Measurements from ENCODE around the gene HPRT1.

HPRT1 gene

GRCh38 chrX:134469486-134469885 is 9.5 kb downstream of the HPRT1 start:
- DNase-seq (ENCODE audit: low spot score) (no peak), ATAC-seq (ENCODE audit: low read depth) (peak; percentile 82)
- Histone ChIP-seq H3K9me3 (ENCODE audit: severe bottlenecking) (no peaks in the 10 kb centered on the region), H3K4me3 (ENCODE audit: severe bottlenecking) (no peak overlapping the region), H3K4me1 (ENCODE audit: insufficient read depth, poor library complexity, severe bottlenecking) (peaks cover 7% of the 10 kb centered on the region), H3K27ac (ENCODE audit: poor library complexity, severe bottlenecking) (peak overlapping the region; percentile 13), H3K27me3 (ENCODE audit: insufficient read depth, poor library complexity, severe bottlenecking) (no peaks in the 10 kb centered on the region), H3K36me3 (ENCODE audit: low read depth) (peaks cover 15% of the 10 kb centered on the region)
- no peak for TF ChIP-seq CTCF (IDR thresholded peaks at IDR 0.05; ENCODE audit: poor library complexity, severe bottlenecking)

- no peak for TF ChIP-seq CTCF (IDR thresholded peaks at IDR 0.05; ENCODE audit: poor library complexity, severe bottlenecking)
- peaks cover 7% of the 10 kb centered on the region for H3K4me1 ChIP-seq (ENCODE audit: insufficient read depth, poor library complexity, severe bottlenecking)
- H3K36me3 ChIP-seq (ENCODE audit: low read depth): peaks cover 15% of the 10 kb centered on the region
- no peaks in the 10 kb centered on the region for H3K9me3 ChIP-seq (ENCODE audit: severe bottlenecking)
- no peaks in the 10 kb centered on the region for H3K27me3 ChIP-seq (ENCODE audit: insufficient read depth, poor library complexity, severe bottlenecking)
- DNase-seq (ENCODE audit: low spot score): no peak
- H3K27ac ChIP-seq (ENCODE audit: poor library complexity, severe bottlenecking): peak overlapping the region; percentile 13
- no peak for ATAC-seq (ENCODE audit: low read depth)
- no peak overlapping the region for H3K4me3 ChIP-seq (ENCODE audit: severe bottlenecking)
Observed at GRCh38 chrX:134470013-134470412, 10.0 kb downstream of the HPRT1 start.

- ATAC-seq (ENCODE audit: low read depth) (no peak), DNase-seq (ENCODE audit: low spot score) (no peak)
- Histone ChIP-seq H3K27ac (ENCODE audit: poor library complexity, severe bottlenecking) (no peak overlapping the region), H3K9me3 (ENCODE audit: severe bottlenecking) (no peaks in the 10 kb centered on the region), H3K4me1 (ENCODE audit: insufficient read depth, poor library complexity, severe bottlenecking) (peaks cover 7% of the 10 kb centered on the region), H3K36me3 (ENCODE audit: low read depth) (peaks cover 31% of the 10 kb centered on the region), H3K27me3 (ENCODE audit: insufficient read depth, poor library complexity, severe bottlenecking) (no peaks in the 10 kb centered on the region), H3K4me3 (ENCODE audit: severe bottlenecking) (no peak overlapping the region)
- no peak for TF ChIP-seq CTCF (IDR thresholded peaks at IDR 0.05; ENCODE audit: poor library complexity, severe bottlenecking)
Observed at GRCh38 chrX:134472041-134472440, 12.1 kb downstream of the HPRT1 start.

GRCh38 chrX:134476284-134476683 is 16.3 kb downstream of the HPRT1 start:
- Histone ChIP-seq H3K36me3 (ENCODE audit: low read depth) (peaks cover 35% of the 10 kb centered on the region), H3K4me1 (ENCODE audit: insufficient read depth, poor library complexity, severe bottlenecking) (peaks cover 2% of the 10 kb centered on the region), H3K27ac (ENCODE audit: poor library complexity, severe bottlenecking) (no peak overlapping the region), H3K9me3 (ENCODE audit: severe bottlenecking) (no peaks in the 10 kb centered on the region), H3K27me3 (ENCODE audit: insufficient read depth, poor library complexity, severe bottlenecking) (no peaks in the 10 kb centered on the region), H3K4me3 (ENCODE audit: severe bottlenecking) (no peak overlapping the region)
- ATAC-seq (ENCODE audit: low read depth): no peak
- TF ChIP-seq CTCF (IDR thresholded peaks at IDR 0.05; ENCODE audit: poor library complexity, severe bottlenecking): no peak
- DNase-seq (ENCODE audit: low spot score): no peak

GRCh38 chrX:134478374-134478773 is 18.4 kb downstream of the HPRT1 start:
- ATAC-seq (ENCODE audit: low read depth): no peak

More at GRCh38 chrX:134478374-134478773, 18.4 kb downstream of the HPRT1 start:
- no peak overlapping the region for H3K27ac ChIP-seq (ENCODE audit: poor library complexity, severe bottlenecking)
- no peaks in the 10 kb centered on the region for H3K9me3 ChIP-seq (ENCODE audit: severe bottlenecking)
- peaks cover 35% of the 10 kb centered on the region for H3K36me3 ChIP-seq (ENCODE audit: low read depth)
- H3K4me3 ChIP-seq (ENCODE audit: severe bottlenecking): no peak overlapping the region
- H3K27me3 ChIP-seq (ENCODE audit: insufficient read depth, poor library complexity, severe bottlenecking): no peaks in the 10 kb centered on the region
- DNase-seq (ENCODE audit: low spot score): no peak
- peaks cover 2% of the 10 kb centered on the region for H3K4me1 ChIP-seq (ENCODE audit: insufficient read depth, poor library complexity, severe bottlenecking)
- no peak for TF ChIP-seq CTCF (IDR thresholded peaks at IDR 0.05; ENCODE audit: poor library complexity, severe bottlenecking)

All from RWPE2 (cell line).